Body of pancreas (tissue), 4 donors: ENCODE data around the gene CORIN. TPM values are rescaled to one million over a fixed set of nuclear protein-coding genes. Genes with fewer than 3 reads are reported as not detected.
A peak's percentile ranks its signal among the peaks of the same experiment; 100 is the strongest.

Source experiments
- ATAC-seq: fragments of 150-250 bp; one replicate; pipeline ENCODE4 v1.9.1; 2016
- DNase-seq, 4 donors: peaks; one replicate each; pipeline ENCODE4 v3.0.0-alpha.2; 2019
- H3K27ac ChIP-seq, 4 donors: fragments of 200-600 bp; sonication (generic); 1 replicate in 3 of 4; 2 replicates in 1 of 4; pipeline versions ENCODE4 v1.5.1 to v1.6.1; 2016 to 2019; ENCODE audit warnings: mild to moderate bottlenecking in 1 of 4, mixed read lengths in 1 of 4, moderate library complexity in 1 of 4
- H3K27me3 ChIP-seq, 2 donors: fragments of 200-600 bp; sonication (generic); one replicate each; pipeline ENCODE4 v1.6.0; 2016; ENCODE audit warnings: mild to moderate bottlenecking in 1 of 2
- H3K36me3 ChIP-seq, 2 donors: fragments of 200-600 bp; sonication (generic); replicated peaks in 1 of 2; 2 replicates each; pipeline ENCODE4 v1.5.1; 2016; ENCODE audit warnings: low read depth in 2 of 2; ENCODE audit not compliant: insufficient read depth in 1 of 2
- H3K4me1 ChIP-seq: fragments of 200-600 bp; sonication (generic); one replicate; pipeline ENCODE4 v1.6.0; 2016
- H3K4me3 ChIP-seq, 2 donors: fragments of 200-600 bp; sonication (generic); 1 replicate in 1 of 2; 2 replicates in 1 of 2; pipeline ENCODE4 v1.5.1; 2016 to 2019
- H3K9me3 ChIP-seq, 3 donors: fragments of 200-600 bp; sonication (generic); 1 replicate in 2 of 3; 2 replicates in 1 of 3; pipeline ENCODE4 v1.5.1; 2016
- CTCF ChIP-seq, 7 experiments: fragments of 450-650 bp in 4 of 7; fragments of 200-600 bp in 3 of 7; sonication (generic) in 3 of 7; IDR thresholded peaks; one replicate each; pipeline ENCODE4 v1.5.1; 2016 to 2019; ENCODE audit warnings: antibody characterized with exemption in 7 of 7
- POLR2A ChIP-seq, 3 donors: fragments of 450-650 bp; IDR thresholded peaks; one replicate each; pipeline ENCODE4 v1.6.1; 2016; ENCODE audit warnings: antibody characterized with exemption in 3 of 3, mild to moderate bottlenecking in 2 of 3
- WGBS, 2 donors: methylation state at CpG; one replicate each; pipeline ENCODE4 v1.1.5; 2017; 5-methylcytosine and 5-hydroxymethylcytosine counted together
- intact Hi-C: fragments of 100-400 bp; cut with DNase I; formaldehyde crosslinking; loops from one replicate; pipeline ENCODE4 v1.15.1; 2023
- total RNA-seq, 2 donors: library from RNA; depleted of rRNA; stranded (reverse); fragments of >200 nt; gene quantifications; one replicate each; pipeline ENCODE4 v1.1.0, GENCODE V29; 2016

CORIN gene
- total RNA-seq, 2 donors from 2014 or later, result 0.33 to 1.3 TPM

- intact Hi-C loops, result no loop called here
Observed at GRCh38 chr4:47590325-47590724, 247.5 kb downstream of the CORIN start.

GRCh38 chr4:47579235-47579634 is 258.6 kb downstream of the CORIN start:
- ATAC-seq, result no peak

More at GRCh38 chr4:47590325-47590724, 247.5 kb downstream of the CORIN start:
- Histone ChIP-seq H3K4me1 (no peaks in the 10 kb centered on the region), H3K27ac (no peak overlapping the region), H3K9me3 (peaks cover 0 to 7% (median 0%) of the 10 kb centered on the region in 3 donors), H3K27me3 (no peaks in the 10 kb centered on the region), H3K36me3 (peaks cover 0 to 11% of the 10 kb centered on the region in 2 donors), H3K4me3 (no peak overlapping the region)
- TF ChIP-seq POLR2A (IDR thresholded peaks at IDR 0.05), result no peak
- TF ChIP-seq CTCF (IDR thresholded peaks at IDR 0.05), result no peak
- no peak for ATAC-seq
- DNase-seq, result no peak
- 82 to 86% methylated on average over 1 of the region's 1 CpG for WGBS, 2 donors

GRCh38 chr4:47577779-47578553 is 259.9 kb downstream of the CORIN start:
- H3K4me1 ChIP-seq, result no peaks in the 10 kb centered on the region
- peak; percentile 75 for ATAC-seq
- DNase-seq, result peak in 2 of 4 donors; percentile 16 to 27
- WGBS, 2 donors, result 58 to 61% methylated on average over 7 of the region's 7 CpGs
- H3K36me3 ChIP-seq, result peaks cover 0 to 9% of the 10 kb centered on the region in 2 donors
- H3K9me3 ChIP-seq, result no peaks in the 10 kb centered on the region
- H3K27me3 ChIP-seq, result no peaks in the 10 kb centered on the region
- intact Hi-C loops, result no loop called here
- TF ChIP-seq CTCF (IDR thresholded peaks at IDR 0.05) (no peak), POLR2A (IDR thresholded peaks at IDR 0.05) (no peak)
- no peak overlapping the region for H3K4me3 ChIP-seq
- H3K27ac ChIP-seq, result peak overlapping the region in 3 of 4 donors; percentile 7 to 44 (median 14)

More at GRCh38 chr4:47579235-47579634, 258.6 kb downstream of the CORIN start:
- H3K36me3 ChIP-seq, result peaks cover 0 to 9% of the 10 kb centered on the region in 2 donors
- intact Hi-C loops, result no loop called here
- DNase-seq, result no peak
- H3K4me3 ChIP-seq, result no peak overlapping the region
- no peak for TF ChIP-seq POLR2A (IDR thresholded peaks at IDR 0.05)
- no peaks in the 10 kb centered on the region for H3K27me3 ChIP-seq
- H3K9me3 ChIP-seq, result no peaks in the 10 kb centered on the region
- H3K27ac ChIP-seq, result no peak overlapping the region
- WGBS, 2 donors, result 74% methylated on average over 3 of the region's 3 CpGs
- no peaks in the 10 kb centered on the region for H3K4me1 ChIP-seq

GRCh38 chr4:47572981-47573380 is 264.9 kb downstream of the CORIN start:
- H3K4me3 ChIP-seq, result no peak overlapping the region
- H3K4me1 ChIP-seq, result no peaks in the 10 kb centered on the region
- no peaks in the 10 kb centered on the region for H3K27me3 ChIP-seq
- peaks cover 0 to 12% of the 10 kb centered on the region in 2 donors for H3K36me3 ChIP-seq
- H3K9me3 ChIP-seq, result no peaks in the 10 kb centered on the region
- no peak overlapping the region for H3K27ac ChIP-seq
- 82 to 87% methylated on average over 3 of the region's 3 CpGs for WGBS, 2 donors
- no peak for DNase-seq
- TF ChIP-seq CTCF (IDR thresholded peaks at IDR 0.05), result no peak
- no peak for TF ChIP-seq POLR2A (IDR thresholded peaks at IDR 0.05)
- intact Hi-C loops, result no loop called here
- ATAC-seq, result no peak

- Histone ChIP-seq H3K4me3 (no peak overlapping the region), H3K4me1 (no peaks in the 10 kb centered on the region), H3K27ac (no peak overlapping the region), H3K9me3 (no peaks in the 10 kb centered on the region), H3K36me3 (peaks cover 0 to 14% of the 10 kb centered on the region in 2 donors), H3K27me3 (no peaks in the 10 kb centered on the region)
- intact Hi-C loops, result no loop called here
- DNase-seq (no peak), ATAC-seq (no peak)
- TF ChIP-seq CTCF (IDR thresholded peaks at IDR 0.05) (no peak), POLR2A (IDR thresholded peaks at IDR 0.05) (no peak)
Observed at GRCh38 chr4:47570816-47571215, 267.1 kb downstream of the CORIN start.
